ENCODE measurements around the gene SV2B. TPM values are rescaled to one million over a fixed set of nuclear protein-coding genes. Genes with fewer than 3 reads are reported as not detected.

Gene SV2B
- total and polyA plus RNA-seq, 2 donors (not counting 1 experiment from before 2014, with no cell fraction given) = not detected

- no peak for ATAC-seq (ENCODE audit: low read depth)
Measured at GRCh38 chr15:91209318-91209717, 109.3 kb downstream of the SV2B start.

GRCh38 chr15:91209726-91210125 lies 109.7 kb downstream of the SV2B start:
- peaks cover 4% of the 10 kb centered on the region for H3K9me3 Mint-ChIP-seq (ENCODE audit: insufficient read depth)
- ChIA-PET POLR2A (no interaction called here), CTCF (no interaction called here)
- ATAC-seq (ENCODE audit: low read depth) (no peak), DNase-seq (no peak)
- H3K9ac ChIP-seq (ENCODE audit: low read length) = no peak overlapping the region
- H3K27me3 Mint-ChIP-seq = peaks cover 46% of the 10 kb centered on the region
- WGBS (ENCODE audit: insufficient coverage) = 80% methylated on average over 1 of the region's 3 CpGs
- H3K27me3 ChIP-seq (replicated peaks in 1 of 4; ENCODE audit: control extremely low read depth in 1 of 4, control insufficient read depth in 3 of 4, insufficient read depth in 4 of 4, low read length in 3 of 4) = peaks cover 0 to 13% (median 0%) of the 10 kb centered on the region in 4 experiments
- no peaks in the 10 kb centered on the region for H3K79me2 ChIP-seq (ENCODE audit: control insufficient read depth, insufficient read depth, low read length)
- intact Hi-C loops (cut with micrococcal nuclease) = no loop called here
- no peak overlapping the region for H3K27ac ChIP-seq (ENCODE audit: low read length in 2 of 2)
- no peak overlapping the region for H2AFZ ChIP-seq (ENCODE audit: insufficient read depth, low read depth, low read length, poor library complexity, severe bottlenecking)
- no peaks in the 10 kb centered on the region for H4K20me1 ChIP-seq (ENCODE audit: control insufficient read depth, insufficient read depth, low read length, poor library complexity, severe bottlenecking)
- H3K4me1 Mint-ChIP-seq = no peaks in the 10 kb centered on the region
- H3K4me3 ChIP-seq (ENCODE audit: control extremely low read depth in 1 of 5, extremely low read depth in 1 of 5, insufficient read depth in 1 of 5, low read depth in 2 of 5, low read length in 4 of 5) = no peak overlapping the region
- no peak overlapping the region for H3K27ac Mint-ChIP-seq
- peaks cover 0 to 4% (median 0%) of the 10 kb centered on the region in 3 donors for H3K9me3 ChIP-seq (ENCODE audit: control extremely low read depth in 1 of 3, control insufficient read depth in 2 of 3, insufficient read depth in 1 of 3, low read length in 2 of 3)
- no peak for TF ChIP-seq EZH2 (IDR thresholded peaks at IDR 0.05; ENCODE audit: borderline replicate concordance, insufficient read depth, low read depth, low read length, poor library complexity, severe bottlenecking)
- no peak for TF ChIP-seq CTCF (IDR thresholded peaks at IDR 0.05)
- no peak overlapping the region for H3K4me2 ChIP-seq (replicated peaks; ENCODE audit: low read depth, low read length, poor library complexity, severe bottlenecking)
- H3K36me3 ChIP-seq (replicated peaks in 1 of 2; ENCODE audit: control extremely low read depth in 1 of 2, control insufficient read depth in 1 of 2, extremely low read depth in 1 of 2, insufficient read depth in 2 of 2, low read length in 1 of 2) = no peaks in the 10 kb centered on the region
- no peaks in the 10 kb centered on the region for H3K4me1 ChIP-seq (ENCODE audit: control insufficient read depth in 2 of 2, insufficient read depth in 2 of 2, low read length in 2 of 2)
- no peak overlapping the region for H3K4me3 Mint-ChIP-seq

More at GRCh38 chr15:91209318-91209717, 109.3 kb downstream of the SV2B start:
- intact Hi-C loops (cut with micrococcal nuclease) = no loop called here
- no peak overlapping the region for H3K27ac ChIP-seq (ENCODE audit: low read length in 2 of 2)
- WGBS (ENCODE audit: insufficient coverage) = 81% methylated on average over 3 of the region's 4 CpGs
- H3K27me3 ChIP-seq (replicated peaks in 1 of 4; ENCODE audit: control extremely low read depth in 1 of 4, control insufficient read depth in 3 of 4, insufficient read depth in 4 of 4, low read length in 3 of 4) = peaks cover 0 to 13% (median 0%) of the 10 kb centered on the region in 4 experiments
- H3K4me1 ChIP-seq (ENCODE audit: control insufficient read depth in 2 of 2, insufficient read depth in 2 of 2, low read length in 2 of 2) = no peaks in the 10 kb centered on the region
- no peak for DNase-seq
- H3K4me3 Mint-ChIP-seq = no peak overlapping the region
- no peak overlapping the region for H3K4me3 ChIP-seq (ENCODE audit: control extremely low read depth in 1 of 5, extremely low read depth in 1 of 5, insufficient read depth in 1 of 5, low read depth in 2 of 5, low read length in 4 of 5)
- no peak overlapping the region for H3K27ac Mint-ChIP-seq
- CTCF ChIA-PET = no interaction called here
- H3K36me3 ChIP-seq (replicated peaks in 1 of 2; ENCODE audit: control extremely low read depth in 1 of 2, control insufficient read depth in 1 of 2, extremely low read depth in 1 of 2, insufficient read depth in 2 of 2, low read length in 1 of 2) = no peaks in the 10 kb centered on the region
- H3K27me3 Mint-ChIP-seq = peaks cover 46% of the 10 kb centered on the region
- H3K9ac ChIP-seq (ENCODE audit: low read length) = no peak overlapping the region
- H3K79me2 ChIP-seq (ENCODE audit: control insufficient read depth, insufficient read depth, low read length) = no peaks in the 10 kb centered on the region
- no peaks in the 10 kb centered on the region for H4K20me1 ChIP-seq (ENCODE audit: control insufficient read depth, insufficient read depth, low read length, poor library complexity, severe bottlenecking)
- H3K4me1 Mint-ChIP-seq = no peaks in the 10 kb centered on the region
- no peak overlapping the region for H3K4me2 ChIP-seq (replicated peaks; ENCODE audit: low read depth, low read length, poor library complexity, severe bottlenecking)
- no peak overlapping the region for H2AFZ ChIP-seq (ENCODE audit: insufficient read depth, low read depth, low read length, poor library complexity, severe bottlenecking)
- peaks cover 4% of the 10 kb centered on the region for H3K9me3 Mint-ChIP-seq (ENCODE audit: insufficient read depth)
- no peak for TF ChIP-seq CTCF (IDR thresholded peaks at IDR 0.05)
- POLR2A ChIA-PET = no interaction called here
- H3K9me3 ChIP-seq (ENCODE audit: control extremely low read depth in 1 of 3, control insufficient read depth in 2 of 3, insufficient read depth in 1 of 3, low read length in 2 of 3) = peaks cover 0 to 3% (median 0%) of the 10 kb centered on the region in 3 donors

Measured in B cell (primary cell).